Activated T-cell treated with anti-CD3 and anti-CD28 coated beads for 1 hour (primary cell): ENCODE results near the gene HPCAL4.

Experiments
- DNase-seq: peaks from one replicate; pipeline ENCODE4 v3.0.0-alpha.2; 2020; ENCODE audit warnings: low read depth

The HPCAL4 gene

DNA sequence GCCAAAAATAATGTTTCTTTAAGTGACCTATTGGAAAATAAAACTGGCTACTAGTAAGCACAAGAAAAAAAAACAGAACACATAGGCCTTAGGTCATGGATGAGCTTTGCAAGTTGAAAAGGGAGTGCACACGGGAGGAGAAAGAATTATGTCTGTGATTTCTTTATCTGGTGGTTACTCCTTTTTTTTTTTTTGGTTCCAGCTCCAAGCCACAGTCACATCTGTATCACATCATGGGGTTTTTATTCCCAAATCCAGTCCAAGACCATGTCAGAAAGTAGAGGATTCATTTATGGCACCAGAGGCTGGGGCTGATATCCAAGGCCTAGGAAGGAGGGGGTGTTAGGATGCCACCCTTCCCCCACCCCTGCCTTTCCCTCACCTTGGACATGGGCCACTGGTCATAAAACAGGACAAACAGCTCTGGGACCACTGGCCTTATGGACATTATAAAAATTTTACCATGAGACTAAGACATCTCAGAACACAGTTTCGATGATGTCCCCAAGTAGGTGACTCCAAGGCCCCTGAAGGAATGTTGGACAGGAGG lies 41.5 kb downstream of the HPCAL4 start:
- DNase-seq = no peak

DNA sequence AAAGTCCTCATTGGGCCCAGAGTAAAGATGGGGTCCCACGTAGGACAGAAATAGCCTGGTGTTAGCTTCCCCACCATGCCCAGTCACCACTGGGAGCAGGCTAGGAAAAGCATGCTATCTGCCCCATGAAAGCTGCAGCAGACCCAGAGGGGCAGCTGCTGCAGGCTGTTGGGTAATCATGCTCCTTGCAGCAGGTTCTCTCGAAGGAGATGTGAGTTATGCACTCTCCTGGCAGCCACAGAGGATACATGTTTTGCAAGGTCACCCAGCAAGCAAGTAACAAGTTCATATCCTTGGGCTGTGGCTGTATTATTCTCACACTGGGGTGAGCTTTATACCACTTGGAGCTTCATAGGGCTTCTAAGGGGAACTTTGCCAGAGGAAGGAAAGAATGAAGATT lies 42.7 kb downstream of the HPCAL4 start:
- DNase-seq = no peak

DNA sequence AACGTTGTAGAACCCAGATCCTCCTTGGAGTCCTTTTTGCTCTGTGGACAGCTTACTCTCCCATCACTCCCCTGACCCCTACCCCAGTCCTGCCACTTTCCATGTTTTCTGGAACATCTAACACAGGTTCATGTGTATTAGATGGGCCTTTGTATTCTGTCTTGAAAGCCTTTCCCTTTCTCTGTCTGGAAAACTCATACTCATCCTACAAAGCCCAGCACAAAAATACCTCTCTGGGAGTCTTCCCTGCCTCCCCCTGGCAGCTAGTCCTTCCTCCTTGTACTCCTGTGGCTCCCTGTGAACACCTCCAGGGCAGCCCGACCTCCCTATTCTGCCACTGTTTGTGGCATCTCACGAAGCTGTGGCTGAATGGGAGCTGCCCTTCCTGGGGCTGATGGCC lies 44.0 kb downstream of the HPCAL4 start:
- DNase-seq = no peak

DNA sequence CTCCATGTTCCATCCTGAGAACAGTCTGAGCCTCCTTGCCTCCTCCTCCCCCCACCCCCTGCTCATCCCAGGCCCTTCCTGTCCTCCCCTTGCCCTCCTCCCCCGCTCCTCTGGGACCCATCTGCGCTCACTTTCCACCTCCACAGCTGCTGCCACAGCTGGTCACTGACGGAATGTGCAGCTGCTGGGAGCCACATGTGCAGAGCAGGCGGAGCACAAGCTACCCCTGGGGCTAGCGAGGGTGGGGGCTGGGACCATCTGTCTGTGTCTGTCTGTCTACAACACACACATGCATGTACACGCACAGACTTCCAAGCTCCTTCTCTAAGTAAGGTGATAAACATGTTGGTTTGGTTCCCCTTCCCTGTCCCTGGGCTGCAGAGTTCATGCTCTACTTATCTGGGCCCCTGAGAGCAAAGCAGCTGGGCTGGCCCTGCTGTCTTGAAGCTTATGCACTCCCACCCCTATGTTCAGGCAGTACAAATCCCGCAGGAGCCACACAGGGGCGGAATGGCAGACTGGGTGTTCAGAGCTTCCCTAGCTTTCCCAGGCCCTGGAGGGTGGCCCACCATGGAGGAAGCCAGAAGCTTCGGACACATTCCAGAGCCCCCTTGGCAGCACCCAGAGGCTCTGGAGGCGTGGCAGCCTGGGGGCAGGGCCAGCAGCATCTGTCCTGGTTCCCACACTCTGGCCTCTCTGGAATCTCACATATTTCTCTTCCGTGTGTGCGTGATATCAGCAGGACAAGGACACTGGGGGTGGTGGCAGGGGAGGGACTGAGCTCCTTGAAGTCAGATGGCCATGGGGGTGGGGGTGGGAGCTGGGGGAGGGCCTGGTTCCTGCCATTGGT lies 44.8 kb downstream of the HPCAL4 start:
- no peak for DNase-seq

DNA sequence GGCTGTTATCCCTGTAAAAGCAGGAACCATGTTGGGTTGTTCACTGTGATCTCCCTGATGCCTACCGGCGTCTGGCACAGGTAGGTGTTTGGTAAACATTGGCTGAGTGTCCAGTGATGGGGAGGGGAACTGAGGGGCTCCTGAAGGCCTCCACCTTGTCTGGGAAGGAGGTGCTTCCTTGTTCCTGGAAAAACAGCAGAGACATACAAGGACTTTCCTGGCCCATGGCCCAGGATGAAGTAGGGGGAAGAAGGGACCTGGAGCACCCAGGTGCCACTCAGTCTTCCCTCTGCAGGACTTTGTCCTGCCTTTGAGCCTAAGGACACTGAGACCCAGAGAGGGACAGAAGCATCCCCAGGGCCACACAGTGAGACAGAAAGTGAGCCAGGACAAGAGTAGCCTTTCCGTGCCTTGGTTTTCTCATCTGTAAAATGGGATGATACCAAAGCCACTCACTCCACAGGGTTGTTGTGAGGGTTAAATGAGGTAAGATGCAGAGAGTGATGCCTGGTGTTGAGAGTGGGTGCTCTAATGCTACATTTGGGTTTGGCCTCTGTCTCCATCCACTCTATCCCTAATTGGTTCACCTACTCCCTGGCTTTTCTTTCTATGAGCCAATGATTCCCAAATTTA lies 45.7 kb downstream of the HPCAL4 start:
- DNase-seq = no peak

DNA sequence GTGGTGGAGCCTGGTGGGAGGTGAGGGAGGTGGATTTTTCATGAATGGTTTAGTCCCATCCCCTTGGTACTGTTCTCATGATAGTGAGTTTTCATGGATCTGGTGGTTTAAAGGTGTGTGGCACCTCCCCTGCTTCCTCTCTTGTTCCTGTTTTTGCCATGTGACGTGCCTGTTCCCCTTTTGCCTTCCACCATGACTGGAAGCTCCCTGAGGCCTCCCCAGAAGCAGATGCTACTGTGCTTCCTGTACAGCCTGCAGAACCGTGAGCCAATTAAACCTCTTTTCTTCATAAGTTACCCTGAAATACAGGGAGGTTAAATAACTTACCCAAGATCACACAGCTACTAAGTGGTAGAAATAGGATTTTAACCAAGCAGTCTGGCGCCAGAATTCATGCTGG lies 47.5 kb downstream of the HPCAL4 start:
- no peak for DNase-seq

DNA sequence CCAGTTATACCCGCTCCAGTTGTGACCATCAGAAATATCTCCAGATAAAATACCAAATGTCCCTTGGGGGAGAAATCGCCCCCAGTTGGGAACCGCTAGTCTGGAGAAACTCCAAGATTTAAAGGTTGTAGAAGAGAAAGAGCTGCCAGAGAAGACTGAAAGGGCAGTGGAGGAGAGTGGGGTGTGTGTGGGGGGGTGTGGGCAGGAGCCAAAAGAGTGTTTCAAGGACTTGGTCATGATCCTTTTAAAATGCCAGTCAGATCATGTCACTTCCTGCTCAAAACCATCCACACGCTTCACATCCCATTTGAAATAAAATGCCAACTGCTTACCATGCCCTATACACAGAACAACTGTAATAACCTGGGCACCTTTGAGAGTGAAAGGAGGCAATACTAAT lies 48.4 kb downstream of the HPCAL4 start:
- no peak for DNase-seq

DNA sequence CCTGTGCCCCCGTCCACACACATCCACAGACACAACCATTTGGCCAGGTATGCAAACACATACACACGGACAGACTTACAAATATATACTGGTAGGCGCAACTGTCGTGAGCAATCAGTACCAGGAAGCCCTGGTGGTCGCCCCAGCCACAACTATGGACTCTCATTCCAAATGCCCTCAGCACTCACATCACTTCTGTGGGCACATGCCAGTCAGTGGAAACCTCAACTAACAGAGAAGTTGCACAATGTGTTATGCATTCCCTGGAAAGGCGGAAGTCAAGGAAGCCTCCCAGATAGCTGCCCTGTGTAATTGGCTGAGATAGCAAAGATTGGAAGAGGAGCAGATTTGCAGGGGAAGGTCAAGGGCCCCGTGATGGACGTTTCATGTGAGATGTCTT lies 50.4 kb downstream of the HPCAL4 start:
- DNase-seq = no peak

DNA sequence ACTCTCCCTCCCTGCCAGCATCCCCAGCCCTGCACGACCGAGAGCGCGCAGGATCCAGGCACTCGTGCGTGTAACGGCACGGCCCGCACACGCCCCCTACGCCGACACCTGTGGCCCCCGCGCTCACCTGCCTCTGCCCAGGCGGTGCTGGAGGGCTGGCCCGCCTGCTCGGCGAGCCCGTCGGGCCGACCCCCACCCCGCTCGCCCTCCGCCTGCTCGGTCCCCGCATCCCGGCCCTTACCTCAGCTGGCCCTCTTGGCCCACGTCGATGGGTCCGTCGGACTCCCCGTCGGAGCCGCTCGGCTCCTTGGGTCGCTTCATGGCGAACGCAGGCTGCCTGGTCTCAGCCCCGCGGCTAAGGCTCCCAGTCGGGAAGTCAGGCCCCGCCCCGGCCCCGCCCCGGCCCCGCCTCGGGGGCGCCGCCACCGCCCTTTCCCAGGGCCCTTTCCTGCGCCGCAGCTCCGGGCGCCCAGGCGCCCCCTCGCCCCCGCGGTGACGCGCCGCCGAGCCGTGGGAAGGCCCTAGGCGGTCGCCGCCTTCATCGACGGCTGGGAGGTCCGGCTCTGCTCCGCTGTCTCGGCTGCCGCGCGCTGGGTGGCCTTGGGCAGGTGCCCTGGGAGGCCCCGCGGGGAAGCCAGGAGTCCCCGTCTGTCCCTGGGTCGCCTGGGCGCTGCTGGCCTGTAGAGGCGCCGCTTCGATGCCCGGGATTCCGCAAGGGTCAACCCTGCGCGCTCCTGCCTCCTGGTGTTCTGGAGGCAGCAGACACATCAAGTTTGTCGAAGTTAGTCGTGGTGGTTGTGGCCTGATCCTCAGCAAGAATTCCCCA lies 51.7 kb downstream of the HPCAL4 start, which contains the start of gene HEYL:
HEYL (minus strand) TSS at position 339 of the 826 bp plus-strand sequence; CDS start at position 321, 18 bp downstream.
- peak; percentile 52 for DNase-seq

DNA sequence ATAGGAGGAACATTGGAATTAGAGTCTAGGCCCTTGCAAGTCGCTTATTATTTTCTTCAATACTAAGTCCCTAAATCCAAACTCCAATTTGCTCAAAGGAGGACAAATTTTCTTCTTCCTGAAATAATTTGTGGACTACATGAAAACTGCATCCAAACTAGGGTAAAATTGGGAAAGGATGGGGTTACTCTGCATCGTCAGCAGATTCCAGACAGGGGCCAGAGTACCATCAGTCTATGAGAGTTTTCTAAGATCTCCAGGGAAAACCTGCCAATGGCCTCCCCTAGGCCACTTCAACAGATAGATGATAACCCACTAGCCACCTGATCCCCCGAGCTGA lies 52.3 kb downstream of the HPCAL4 start:
- no peak for DNase-seq

DNA sequence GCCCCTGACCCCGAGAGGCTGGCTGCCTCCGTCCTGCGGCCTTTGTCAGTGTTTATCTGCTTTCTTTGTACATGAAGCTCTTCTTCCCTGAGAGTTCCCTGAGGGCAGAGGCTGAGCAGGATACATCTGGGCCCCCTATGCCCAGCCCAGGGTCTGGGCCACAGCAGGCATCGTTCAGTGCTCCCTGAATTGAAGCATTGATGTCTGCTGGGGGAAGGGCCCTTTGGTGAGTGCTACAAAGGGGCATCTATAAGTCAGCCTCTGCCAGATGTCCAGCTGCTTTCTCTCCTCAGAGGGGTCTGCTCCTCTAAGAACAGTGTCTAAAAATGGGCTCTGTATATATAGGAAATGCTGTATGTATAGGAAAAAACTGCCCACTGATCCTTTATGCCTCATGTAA lies 53.9 kb downstream of the HPCAL4 start:
- no peak for DNase-seq

DNA sequence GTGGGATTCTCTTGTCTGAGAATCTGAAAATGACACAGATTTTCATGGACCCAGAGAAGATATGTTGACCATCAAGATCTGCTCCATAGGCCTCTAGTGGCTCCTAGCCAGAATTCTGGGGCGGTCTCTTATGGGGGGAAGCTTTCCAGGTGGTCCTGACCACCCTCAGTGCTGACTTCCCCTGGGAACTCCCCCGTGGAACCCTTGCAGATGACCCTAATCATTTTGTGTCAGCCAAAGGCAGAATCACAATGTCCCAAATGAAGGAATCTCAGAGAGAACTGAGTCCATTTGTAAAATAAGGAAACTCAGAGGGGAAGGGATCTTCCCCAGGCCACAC lies 55.4 kb downstream of the HPCAL4 start:
- DNase-seq = no peak

DNA sequence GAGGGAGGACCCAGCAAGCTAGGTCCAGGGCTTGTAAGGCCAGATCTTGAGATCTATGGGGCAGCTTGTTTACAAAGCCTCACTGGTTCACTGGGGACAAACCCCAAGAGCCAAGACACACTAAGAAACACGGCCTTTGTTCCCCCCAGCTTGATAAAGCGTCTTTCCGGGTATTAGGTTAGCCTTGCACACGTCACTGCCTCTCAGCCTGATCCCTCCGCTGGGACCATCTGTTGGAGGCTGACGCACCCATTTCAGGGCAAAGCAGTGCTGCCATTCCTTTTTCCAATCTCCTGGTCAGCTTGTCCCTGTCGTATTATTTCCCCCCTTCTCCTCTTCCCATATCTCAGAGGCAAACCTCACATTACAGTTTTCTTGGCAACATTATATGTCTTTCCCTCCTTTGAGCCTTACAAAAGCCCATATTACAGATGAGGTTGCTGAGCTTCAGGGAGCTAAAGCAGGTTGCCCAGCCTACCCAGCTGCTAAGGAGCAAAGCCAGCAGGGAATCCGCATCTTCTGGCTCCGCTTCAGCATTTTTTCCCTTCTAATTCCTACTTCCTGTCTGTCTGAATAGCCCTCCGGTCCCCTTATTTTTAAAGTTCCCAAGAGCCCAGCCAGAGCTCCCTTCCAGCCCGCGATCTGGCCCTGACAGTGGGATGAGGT lies 55.9 kb downstream of the HPCAL4 start:
- DNase-seq = no peak

DNA sequence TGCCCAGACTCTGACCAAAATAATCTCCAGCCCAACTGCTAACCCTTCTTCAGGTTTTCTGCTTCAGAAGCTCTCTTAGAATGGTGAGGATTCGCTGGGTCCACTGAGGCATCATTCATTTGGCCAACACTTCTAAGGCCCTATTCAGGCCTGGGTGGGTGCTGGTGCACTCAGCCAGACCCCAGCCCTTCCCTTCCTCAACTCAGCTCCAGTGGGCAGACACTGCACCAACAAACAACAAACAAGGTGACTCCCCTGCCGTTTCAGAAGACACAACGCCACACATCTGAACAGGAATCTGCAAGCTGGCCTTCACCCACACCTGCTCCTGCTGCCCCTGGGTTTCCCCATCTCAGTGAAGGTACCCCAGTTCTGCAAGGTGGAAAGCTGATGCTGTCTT lies 57.8 kb downstream of the HPCAL4 start:
- no peak for DNase-seq

DNA sequence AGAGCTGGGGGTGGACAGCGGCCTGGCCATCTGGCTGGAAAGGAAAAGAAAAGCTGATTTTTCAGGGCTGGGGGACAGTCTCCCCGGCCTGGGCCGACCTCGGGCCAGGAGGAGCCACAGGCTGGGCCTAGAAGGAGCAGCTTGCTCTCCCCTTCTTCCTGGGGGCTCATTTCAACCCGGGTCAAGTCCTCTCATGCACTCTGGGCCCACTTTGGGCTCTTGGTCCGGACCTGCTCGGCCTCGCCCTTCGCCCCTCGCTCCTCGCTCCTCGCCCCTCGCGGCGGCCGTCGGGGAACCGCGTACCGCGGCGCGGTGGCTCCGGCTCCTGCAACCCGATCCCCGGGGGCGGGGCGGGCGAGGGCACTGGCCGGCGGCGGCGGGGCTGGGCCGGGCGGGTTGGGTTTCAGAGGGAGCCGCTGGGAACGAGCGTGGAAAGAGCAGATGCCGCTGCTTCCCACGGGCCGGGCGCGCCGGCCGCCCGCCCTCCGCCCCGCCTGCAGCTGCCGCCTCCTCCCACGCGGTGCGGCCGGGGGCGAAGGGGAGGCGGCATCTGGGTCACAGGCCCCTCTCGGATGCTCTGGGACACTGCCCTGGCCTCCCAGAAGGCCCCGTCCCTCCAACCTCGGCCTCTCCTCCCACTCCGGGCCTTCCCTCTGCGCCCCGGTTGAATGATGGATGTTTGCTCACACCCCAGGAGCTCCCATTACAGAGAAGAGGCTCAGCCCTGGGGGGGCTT lies 58.4 kb downstream of the HPCAL4 start:
- no peak for DNase-seq

DNA sequence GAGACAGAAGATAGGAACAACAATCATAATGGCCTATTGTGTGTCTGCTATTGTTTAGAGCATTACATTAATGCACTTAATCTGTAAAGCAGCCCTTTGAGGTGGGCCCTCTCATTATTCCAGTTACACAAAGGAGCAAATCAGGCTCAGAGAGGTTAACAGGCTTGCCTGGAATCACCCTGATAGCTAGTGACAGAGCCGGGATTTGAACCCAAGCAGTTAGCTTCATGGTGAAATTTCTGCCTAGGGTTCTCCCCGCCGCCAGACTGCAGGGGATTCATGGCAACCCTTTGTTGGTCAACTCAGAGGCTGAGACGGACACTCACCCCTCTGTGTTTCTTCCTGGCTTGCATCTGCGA lies 58.9 kb downstream of the HPCAL4 start:
- no peak for DNase-seq

DNA sequence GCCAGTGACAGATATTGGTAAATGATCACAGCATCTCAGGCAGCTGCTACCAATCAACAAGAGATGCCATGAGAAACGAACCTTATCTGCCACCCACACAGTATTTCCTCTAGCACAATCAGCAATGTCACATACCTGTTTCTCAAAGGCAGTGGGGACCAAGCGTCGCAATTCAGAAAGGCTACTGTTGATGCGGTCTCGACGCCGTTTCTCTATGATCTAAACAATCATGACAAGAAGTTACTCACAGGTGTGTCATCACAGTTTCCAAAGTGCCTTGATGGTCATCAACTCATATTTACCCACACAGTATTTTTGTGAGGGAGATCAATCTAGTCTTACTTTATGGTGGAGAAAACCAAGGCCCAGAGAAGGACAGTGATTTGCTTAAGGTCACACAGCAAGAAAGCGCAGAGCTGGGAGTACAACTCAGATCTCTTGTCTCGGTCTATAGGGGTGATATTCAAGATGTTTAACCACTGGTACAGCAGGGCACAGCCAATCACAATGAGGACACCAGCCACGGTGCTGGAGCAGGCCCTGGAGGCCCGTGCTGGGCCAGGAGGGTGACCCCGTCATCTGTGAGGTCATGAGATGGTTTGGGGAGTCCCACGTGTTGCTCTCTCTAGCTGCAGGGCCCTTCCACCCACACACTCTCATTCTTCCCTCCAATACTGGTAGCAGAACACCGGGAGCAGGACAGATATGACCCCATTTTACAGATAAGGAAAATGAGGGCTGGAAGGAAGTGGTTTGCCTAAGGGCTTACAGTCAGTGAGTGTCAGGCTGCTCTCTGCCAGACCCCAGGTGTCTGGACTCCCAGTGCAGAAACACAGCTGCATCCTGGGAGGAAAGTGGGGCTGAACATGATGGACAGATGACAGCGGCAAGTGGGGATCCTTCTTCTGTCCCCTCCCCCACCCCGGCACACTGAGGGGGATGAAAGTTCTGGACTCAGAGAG lies 59.6 kb downstream of the HPCAL4 start:
- no peak for DNase-seq

DNA sequence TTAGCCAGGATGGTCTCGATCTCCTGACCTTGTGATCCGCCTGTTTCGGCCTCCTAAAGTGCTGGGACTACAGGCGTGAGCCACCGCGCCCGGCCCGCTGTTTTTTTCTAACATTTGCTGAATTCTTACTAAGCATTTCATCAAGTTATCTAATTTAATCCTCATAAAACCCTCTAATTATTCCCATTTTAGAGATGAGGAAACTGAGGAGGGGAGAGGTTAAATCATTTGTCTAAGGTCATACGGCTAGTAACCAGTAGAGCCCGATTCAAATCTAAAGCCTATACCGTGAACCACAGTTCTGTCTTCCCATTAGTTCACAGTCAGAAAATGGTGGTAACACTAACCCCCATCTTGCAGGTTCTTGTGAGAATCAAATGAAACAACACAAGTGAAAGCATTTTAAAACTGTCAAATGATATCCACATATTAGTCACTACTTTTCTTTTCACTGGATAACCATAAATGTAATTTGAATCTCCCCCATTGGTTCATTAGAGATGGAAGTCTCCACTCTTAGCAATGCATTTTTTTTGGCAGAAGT lies 62.4 kb downstream of the HPCAL4 start:
- DNase-seq = no peak
